G401 (cell line): Measurements from ENCODE around the gene ARHGAP10. TPM values are rescaled to one million over a fixed set of nuclear protein-coding genes. Genes with fewer than 3 reads are reported as not detected.

Experiments
- DNase-seq: peaks from one replicate; pipeline ENCODE4 v3.0.0-alpha.2; 2015; ENCODE audit warnings: low spot score
- in situ Hi-C: cut with HindIII; loops from 2 replicates; pipeline ENCODE4 v1.10.0; 2016; ENCODE audit warnings: low sequenced_read_pairs, mixed read lengths
- total RNA-seq: library from RNA; depleted of rRNA; stranded (reverse); fragments of >200 nt; shearing (Covaris generic); gene quantifications from 2 replicates; pipeline ENCODE4 v1.2.3, GENCODE V29; 2014

Gene ARHGAP10
- total RNA-seq, 1 experiment from 2014 or later: 3.7 TPM

GRCh38 chr4:147924604-147925412, 192.9 kb downstream of the ARHGAP10 start:
- in situ Hi-C loops: no loop called here
- DNase-seq: peak; percentile 61

GRCh38 chr4:147927377-147928137, 195.7 kb downstream of the ARHGAP10 start:
- DNase-seq: no peak
- in situ Hi-C loops: no loop called here

- no peak for DNase-seq
- in situ Hi-C loops: no loop called here
Measured at GRCh38 chr4:147928400-147928799, 196.5 kb downstream of the ARHGAP10 start.

- in situ Hi-C loops: no loop called here
- DNase-seq: no peak
Measured at GRCh38 chr4:147929746-147930145, 197.9 kb downstream of the ARHGAP10 start.

- in situ Hi-C loops: no loop called here
- DNase-seq: peak; percentile 84
Measured at GRCh38 chr4:147933316-147933715, 201.4 kb downstream of the ARHGAP10 start.

GRCh38 chr4:147933779-147934178, 201.9 kb downstream of the ARHGAP10 start:
- no peak for DNase-seq
- in situ Hi-C loops: no loop called here

- DNase-seq: no peak
- in situ Hi-C loops: no loop called here
Measured at GRCh38 chr4:147938496-147938895, 206.6 kb downstream of the ARHGAP10 start.

- in situ Hi-C loops: no loop called here
- peak; percentile 99 for DNase-seq
Measured at GRCh38 chr4:147940171-147940570, 208.3 kb downstream of the ARHGAP10 start.

GRCh38 chr4:147941373-147941772, 209.5 kb downstream of the ARHGAP10 start:
- in situ Hi-C loops: no loop called here
- DNase-seq: no peak

- in situ Hi-C loops: no loop called here
Measured at GRCh38 chr4:147942729-147943128, 210.8 kb downstream of the ARHGAP10 start.

GRCh38 chr4:147943159-147943638, 211.3 kb downstream of the ARHGAP10 start:
- DNase-seq: no peak
- in situ Hi-C loops: no loop called here

More at GRCh38 chr4:147942729-147943128, 210.8 kb downstream of the ARHGAP10 start:
- no peak for DNase-seq

GRCh38 chr4:147944249-147944648, 212.4 kb downstream of the ARHGAP10 start:
- in situ Hi-C loops: no loop called here
- no peak for DNase-seq

- in situ Hi-C loops: no loop called here
Measured at GRCh38 chr4:147944670-147945260, 212.9 kb downstream of the ARHGAP10 start.

GRCh38 chr4:147948336-147948735, 216.4 kb downstream of the ARHGAP10 start:
- no peak for DNase-seq
- in situ Hi-C loops: no loop called here

More at GRCh38 chr4:147944670-147945260, 212.9 kb downstream of the ARHGAP10 start:
- DNase-seq: no peak

GRCh38 chr4:147950261-147950660, 218.4 kb downstream of the ARHGAP10 start:
- peak; percentile 98 for DNase-seq
- in situ Hi-C loops: no loop called here

- DNase-seq: no peak
- in situ Hi-C loops: no loop called here
Measured at GRCh38 chr4:147950841-147951240, 219.0 kb downstream of the ARHGAP10 start.

GRCh38 chr4:147954850-147955249, 223.0 kb downstream of the ARHGAP10 start:
- in situ Hi-C loops: no loop called here
- no peak for DNase-seq

GRCh38 chr4:147955827-147956558, 224.1 kb downstream of the ARHGAP10 start:
- in situ Hi-C loops: no loop called here
- DNase-seq: no peak

GRCh38 chr4:147957446-147957845, 225.6 kb downstream of the ARHGAP10 start:
- DNase-seq: no peak
- in situ Hi-C loops: no loop called here
